Activated CD4-positive, alpha-beta T cell treated with anti-CD3 and anti-CD28 coated beads, Interleukin-2, Interleukin-4, amounts not matched to agents 100 ng/mL and 50 ng/mL, durations not matched to agents 16 hours and 8 hours (primary cell): Measurements from ENCODE around the gene PRR7.
"Not testable (repeated sequence)": the region's sequence is repeated elsewhere in the genome, so short reads cannot be mapped to it uniquely, and the experiment has no call there.

Source experiments
- DNase-seq: peaks from one replicate; pipeline ENCODE4 v3.0.0-alpha.2; 2020; ENCODE audit warnings: low spot score

PRR7 gene

GRCh38 chr5:177484902-177485549, 38.4 kb downstream of the PRR7 start:
- DNase-seq: no peak

- not testable (repeated sequence) for DNase-seq
These were observed 39.1 kb downstream of the PRR7 start for GRCh38 chr5:177485753-177486152.

GRCh38 chr5:177486256-177486655, 39.6 kb downstream of the PRR7 start:
- DNase-seq: no peak

- DNase-seq: no peak
These were observed 40.5 kb downstream of the PRR7 start for GRCh38 chr5:177487144-177487543.

GRCh38 chr5:177487975-177488374, 41.4 kb downstream of the PRR7 start:
- DNase-seq: no peak

- no peak for DNase-seq
These were observed 42.6 kb downstream of the PRR7 start for GRCh38 chr5:177489119-177489716.

GRCh38 chr5:177490311-177490991, 43.8 kb downstream of the PRR7 start:
- no peak for DNase-seq

GRCh38 chr5:177490992-177491391, 44.4 kb downstream of the PRR7 start:
- no peak for DNase-seq

GRCh38 chr5:177491429-177491945, 44.9 kb downstream of the PRR7 start:
- peak; percentile 47 for DNase-seq

GRCh38 chr5:177491983-177492746, 45.6 kb downstream of the PRR7 start:
- DNase-seq: no peak

GRCh38 chr5:177492841-177493240, 46.2 kb downstream of the PRR7 start:
- no peak for DNase-seq

GRCh38 chr5:177493795-177494345, 47.3 kb downstream of the PRR7 start:
- DNase-seq: no peak

- peak; percentile 38 for DNase-seq
These were observed 48.0 kb downstream of the PRR7 start for GRCh38 chr5:177494346-177495195.

GRCh38 chr5:177495243-177496060, 48.8 kb downstream of the PRR7 start:
- no peak for DNase-seq

GRCh38 chr5:177496070-177496726, 49.6 kb downstream of the PRR7 start:
- DNase-seq: no peak

GRCh38 chr5:177496727-177497291, 50.2 kb downstream of the PRR7 start:
- no peak for DNase-seq

- DNase-seq: peak; percentile 96
These were observed 50.8 kb downstream of the PRR7 start, which contains the start of gene PDLIM7 for GRCh38 chr5:177497292-177498012. PDLIM7 (minus strand) TSS chr5:177497604; CDS start chr5:177496512, 1,092 bp downstream.

GRCh38 chr5:177498013-177498787, 51.6 kb downstream of the PRR7 start:
- DNase-seq: no peak
